Activated naive CD8-positive, alpha-beta T cell (primary cell): ENCODE results near the gene ADGRG3.

Experiments used
- H3K27ac Mint-ChIP-seq: one replicate; pipeline ENCODE4 v1.8.0; 2021; ENCODE audit warnings: mixed read lengths
- H3K27me3 Mint-ChIP-seq: one replicate; pipeline ENCODE4 v1.8.0; 2021; ENCODE audit warnings: mixed read lengths
- H3K36me3 Mint-ChIP-seq: one replicate; pipeline ENCODE4 v1.8.0; 2021; ENCODE audit warnings: mixed read lengths
- H3K4me1 Mint-ChIP-seq: one replicate; pipeline ENCODE4 v1.8.0; 2021; ENCODE audit warnings: low read depth, mixed read lengths
- H3K4me3 Mint-ChIP-seq: one replicate; pipeline ENCODE4 v1.8.0; 2021; ENCODE audit warnings: mild to moderate bottlenecking, mixed read lengths
- H3K9me3 Mint-ChIP-seq: one replicate; pipeline ENCODE4 v1.8.0; 2021; ENCODE audit warnings: low read depth, mixed read lengths

ADGRG3 gene

GRCh38 chr16:57648581-57649442, 19.3 kb upstream of the ADGRG3 start:
- Mint-ChIP-seq H3K9me3 (no peaks in the 10 kb centered on the region), H3K27me3 (no peaks in the 10 kb centered on the region), H3K27ac (no peak overlapping the region), H3K36me3 (no peaks in the 10 kb centered on the region), H3K4me3 (no peak overlapping the region), H3K4me1 (peaks cover 28% of the 10 kb centered on the region)

- Mint-ChIP-seq H3K4me3 (no peak overlapping the region), H3K4me1 (peaks cover 28% of the 10 kb centered on the region), H3K27ac (no peak overlapping the region), H3K36me3 (no peaks in the 10 kb centered on the region), H3K9me3 (no peaks in the 10 kb centered on the region), H3K27me3 (no peaks in the 10 kb centered on the region)
These were observed 18.7 kb upstream of the ADGRG3 start for GRCh38 chr16:57649443-57649751.

- Mint-ChIP-seq H3K27ac (no peak overlapping the region), H3K4me3 (no peak overlapping the region), H3K27me3 (no peaks in the 10 kb centered on the region), H3K4me1 (peaks cover 28% of the 10 kb centered on the region), H3K9me3 (no peaks in the 10 kb centered on the region), H3K36me3 (no peaks in the 10 kb centered on the region)
These were observed 18.3 kb upstream of the ADGRG3 start for GRCh38 chr16:57649846-57650245.

- no peak overlapping the region for H3K4me3 Mint-ChIP-seq
- H3K9me3 Mint-ChIP-seq = no peaks in the 10 kb centered on the region
- H3K27ac Mint-ChIP-seq = no peak overlapping the region
- no peaks in the 10 kb centered on the region for H3K27me3 Mint-ChIP-seq
- peaks cover 26% of the 10 kb centered on the region for H3K4me1 Mint-ChIP-seq
- no peaks in the 10 kb centered on the region for H3K36me3 Mint-ChIP-seq
These were observed 16.5 kb upstream of the ADGRG3 start for GRCh38 chr16:57651344-57652333.

GRCh38 chr16:57652695-57653471, 15.2 kb upstream of the ADGRG3 start:
- Mint-ChIP-seq H3K4me1 (peaks cover 16% of the 10 kb centered on the region), H3K36me3 (no peaks in the 10 kb centered on the region), H3K27me3 (no peaks in the 10 kb centered on the region), H3K9me3 (no peaks in the 10 kb centered on the region), H3K4me3 (no peak overlapping the region), H3K27ac (no peak overlapping the region)

GRCh38 chr16:57653936-57654335, 14.2 kb upstream of the ADGRG3 start:
- H3K4me3 Mint-ChIP-seq = no peak overlapping the region
- H3K9me3 Mint-ChIP-seq = no peaks in the 10 kb centered on the region
- H3K27ac Mint-ChIP-seq = no peak overlapping the region
- H3K36me3 Mint-ChIP-seq = no peaks in the 10 kb centered on the region
- H3K27me3 Mint-ChIP-seq = no peaks in the 10 kb centered on the region
- H3K4me1 Mint-ChIP-seq = peaks cover 7% of the 10 kb centered on the region

- no peaks in the 10 kb centered on the region for H3K36me3 Mint-ChIP-seq
- no peaks in the 10 kb centered on the region for H3K9me3 Mint-ChIP-seq
- H3K4me3 Mint-ChIP-seq = no peak overlapping the region
- H3K27me3 Mint-ChIP-seq = no peaks in the 10 kb centered on the region
- H3K27ac Mint-ChIP-seq = no peak overlapping the region
- peaks cover 3% of the 10 kb centered on the region for H3K4me1 Mint-ChIP-seq
These were observed 11.7 kb upstream of the ADGRG3 start for GRCh38 chr16:57656342-57656955.

GRCh38 chr16:57657228-57657627, 10.9 kb upstream of the ADGRG3 start:
- H3K4me1 Mint-ChIP-seq = no peaks in the 10 kb centered on the region
- no peaks in the 10 kb centered on the region for H3K9me3 Mint-ChIP-seq
- H3K4me3 Mint-ChIP-seq = no peak overlapping the region
- H3K27ac Mint-ChIP-seq = no peak overlapping the region
- no peaks in the 10 kb centered on the region for H3K36me3 Mint-ChIP-seq
- no peaks in the 10 kb centered on the region for H3K27me3 Mint-ChIP-seq

- Mint-ChIP-seq H3K36me3 (no peaks in the 10 kb centered on the region), H3K9me3 (no peaks in the 10 kb centered on the region), H3K4me1 (no peaks in the 10 kb centered on the region), H3K4me3 (no peak overlapping the region), H3K27ac (no peak overlapping the region), H3K27me3 (no peaks in the 10 kb centered on the region)
These were observed 9.8 kb upstream of the ADGRG3 start for GRCh38 chr16:57658130-57658877.

- Mint-ChIP-seq H3K27ac (no peak overlapping the region), H3K4me3 (no peak overlapping the region), H3K27me3 (no peaks in the 10 kb centered on the region), H3K4me1 (no peaks in the 10 kb centered on the region), H3K36me3 (no peaks in the 10 kb centered on the region), H3K9me3 (no peaks in the 10 kb centered on the region)
These were observed 9.0 kb upstream of the ADGRG3 start for GRCh38 chr16:57658878-57659674.

GRCh38 chr16:57660715-57661463, 7.2 kb upstream of the ADGRG3 start:
- Mint-ChIP-seq H3K36me3 (no peaks in the 10 kb centered on the region), H3K27ac (no peak overlapping the region), H3K4me3 (no peak overlapping the region)

GRCh38 chr16:57661510-57661909, 6.6 kb upstream of the ADGRG3 start:
- Mint-ChIP-seq H3K36me3 (no peaks in the 10 kb centered on the region), H3K27ac (no peak overlapping the region)

More at GRCh38 chr16:57660715-57661463, 7.2 kb upstream of the ADGRG3 start:
- Mint-ChIP-seq H3K9me3 (no peaks in the 10 kb centered on the region), H3K4me1 (no peaks in the 10 kb centered on the region), H3K27me3 (no peaks in the 10 kb centered on the region)

More at GRCh38 chr16:57661510-57661909, 6.6 kb upstream of the ADGRG3 start:
- no peak overlapping the region for H3K4me3 Mint-ChIP-seq
- H3K27me3 Mint-ChIP-seq = no peaks in the 10 kb centered on the region
- no peaks in the 10 kb centered on the region for H3K4me1 Mint-ChIP-seq
- H3K9me3 Mint-ChIP-seq = no peaks in the 10 kb centered on the region
